ENCODE results near the gene LZTS2. TPM values are rescaled to one million over a fixed set of nuclear protein-coding genes. Genes with fewer than 3 reads are reported as not detected.

The LZTS2 gene
- total RNA-seq, 1 experiment from 2014 or later: 49.1 TPM

DNA sequence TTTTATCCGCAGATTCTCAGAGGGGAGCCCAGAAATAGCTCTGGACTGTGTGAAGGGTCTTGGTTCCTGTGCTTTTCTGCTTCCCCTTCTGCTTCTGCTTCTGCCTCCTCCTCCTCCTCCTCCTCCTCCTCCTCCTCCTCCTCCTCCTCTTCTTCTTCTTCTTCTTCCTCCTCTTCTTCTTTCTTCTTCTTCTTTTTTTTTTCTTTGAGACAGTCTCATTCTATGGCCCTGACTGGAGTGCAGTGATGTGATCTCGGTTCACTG lies 19.8 kb downstream of the LZTS2 start:
- no peaks in the 10 kb centered on the region for H3K36me3 ChIP-seq (ENCODE audit: insufficient read depth, low read length, poor library complexity, severe bottlenecking)
- ChIA-PET CTCF (interaction anchor here (0.8 to 1.0 kb wide), 4 partner anchors 10 to 123 kb away, joined by 3 to 11 read pairs (median 6); partner anchors contain the start of genes PDZD7 and SFXN3), POLR2A (ENCODE audit: low non-redundant PET) (no interaction called here)
- no peak overlapping the region for H3K4me3 ChIP-seq (ENCODE audit: low read depth, low read length, poor library complexity, severe bottlenecking)
- BruUV-seq (replicated peaks): no TSS peak
- no peak overlapping the region for H3K27ac ChIP-seq (ENCODE audit: low read depth, low read length, poor library complexity, severe bottlenecking)
- no peak for DNase-seq (ENCODE audit: low spot score)
- intact Hi-C loops (cut with micrococcal nuclease; ENCODE audit: unreplicated experiment): no loop called here
- H3K27me3 ChIP-seq (replicated peaks; ENCODE audit: insufficient read depth, low read depth, low read length, poor library complexity): no peaks in the 10 kb centered on the region
- TF ChIP-seq EZH2 (IDR thresholded peaks at IDR 0.05; ENCODE audit: borderline replicate concordance, low read depth, low read length, poor library complexity, severe bottlenecking): no peak
- TF ChIP-seq, protein P1, sequence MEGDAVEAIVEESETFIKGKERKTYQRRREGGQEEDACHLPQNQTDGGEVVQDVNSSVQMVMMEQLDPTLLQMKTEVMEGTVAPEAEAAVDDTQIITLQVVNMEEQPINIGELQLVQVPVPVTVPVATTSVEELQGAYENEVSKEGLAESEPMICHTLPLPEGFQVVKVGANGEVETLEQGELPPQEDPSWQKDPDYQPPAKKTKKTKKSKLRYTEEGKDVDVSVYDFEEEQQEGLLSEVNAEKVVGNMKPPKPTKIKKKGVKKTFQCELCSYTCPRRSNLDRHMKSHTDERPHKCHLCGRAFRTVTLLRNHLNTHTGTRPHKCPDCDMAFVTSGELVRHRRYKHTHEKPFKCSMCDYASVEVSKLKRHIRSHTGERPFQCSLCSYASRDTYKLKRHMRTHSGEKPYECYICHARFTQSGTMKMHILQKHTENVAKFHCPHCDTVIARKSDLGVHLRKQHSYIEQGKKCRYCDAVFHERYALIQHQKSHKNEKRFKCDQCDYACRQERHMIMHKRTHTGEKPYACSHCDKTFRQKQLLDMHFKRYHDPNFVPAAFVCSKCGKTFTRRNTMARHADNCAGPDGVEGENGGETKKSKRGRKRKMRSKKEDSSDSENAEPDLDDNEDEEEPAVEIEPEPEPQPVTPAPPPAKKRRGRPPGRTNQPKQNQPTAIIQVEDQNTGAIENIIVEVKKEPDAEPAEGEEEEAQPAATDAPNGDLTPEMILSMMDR (conservative IDR thresholded peaks at IDR 0.05; ENCODE audit: low read depth, low read length): no peak
- no peaks in the 10 kb centered on the region for H3K4me1 ChIP-seq (ENCODE audit: insufficient read depth, low read length, poor library complexity, severe bottlenecking)
- no peaks in the 10 kb centered on the region for H3K9me3 ChIP-seq (ENCODE audit: low read depth, low read length, poor library complexity, severe bottlenecking)

DNA sequence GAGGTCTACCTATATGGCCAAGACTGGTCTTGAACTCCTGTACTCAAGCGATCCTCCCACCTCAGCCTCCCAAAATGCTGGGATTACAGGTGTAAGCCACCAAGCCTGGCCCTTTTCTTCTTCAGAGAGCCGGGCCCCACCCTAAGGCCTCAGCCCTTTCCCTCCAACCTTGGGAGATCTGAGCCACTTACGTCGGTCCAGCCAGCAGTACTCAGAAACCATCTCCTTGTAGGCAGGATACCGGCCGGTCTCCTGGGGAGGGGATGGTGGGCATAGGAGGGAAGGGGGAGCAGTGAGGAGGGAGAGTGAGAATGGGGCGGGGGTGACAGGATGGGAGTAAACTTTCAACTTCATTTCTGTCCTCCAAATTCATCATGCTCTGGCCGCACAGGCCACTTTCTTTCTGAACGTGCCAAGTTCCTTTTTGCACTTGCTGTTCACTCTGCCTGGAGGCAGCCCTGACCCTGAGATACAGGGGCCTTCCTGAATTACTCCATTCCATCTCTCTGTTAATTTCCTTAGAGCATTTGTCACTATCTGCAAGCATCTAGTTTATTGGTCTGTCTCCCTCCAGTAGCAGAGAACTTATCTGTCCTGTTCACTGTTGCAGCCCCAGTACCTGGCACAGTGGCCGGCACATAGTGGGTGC lies 20.9 kb downstream of the LZTS2 start:
- intact Hi-C loops (cut with micrococcal nuclease; ENCODE audit: unreplicated experiment): no loop called here
- Histone ChIP-seq H3K9me3 (ENCODE audit: low read depth, low read length, poor library complexity, severe bottlenecking) (no peaks in the 10 kb centered on the region), H3K27me3 (replicated peaks; ENCODE audit: insufficient read depth, low read depth, low read length, poor library complexity) (no peaks in the 10 kb centered on the region), H3K27ac (ENCODE audit: low read depth, low read length, poor library complexity, severe bottlenecking) (no peak overlapping the region), H3K4me1 (ENCODE audit: insufficient read depth, low read length, poor library complexity, severe bottlenecking) (no peaks in the 10 kb centered on the region), H3K4me3 (ENCODE audit: low read depth, low read length, poor library complexity, severe bottlenecking) (no peak overlapping the region), H3K36me3 (ENCODE audit: insufficient read depth, low read length, poor library complexity, severe bottlenecking) (no peaks in the 10 kb centered on the region)
- BruUV-seq (replicated peaks): no TSS peak
- TF ChIP-seq EZH2 (IDR thresholded peaks at IDR 0.05; ENCODE audit: borderline replicate concordance, low read depth, low read length, poor library complexity, severe bottlenecking): no peak
- TF ChIP-seq, protein P1 (conservative IDR thresholded peaks at IDR 0.05; ENCODE audit: low read depth, low read length): no peak
- ChIA-PET POLR2A (ENCODE audit: low non-redundant PET) (no interaction called here), CTCF (interaction anchor here (0.6 kb wide), 1 partner anchor 21 kb away, joined by 4 read pairs; no protein-coding TSS in a partner anchor)
- no peak for DNase-seq (ENCODE audit: low spot score)

DNA sequence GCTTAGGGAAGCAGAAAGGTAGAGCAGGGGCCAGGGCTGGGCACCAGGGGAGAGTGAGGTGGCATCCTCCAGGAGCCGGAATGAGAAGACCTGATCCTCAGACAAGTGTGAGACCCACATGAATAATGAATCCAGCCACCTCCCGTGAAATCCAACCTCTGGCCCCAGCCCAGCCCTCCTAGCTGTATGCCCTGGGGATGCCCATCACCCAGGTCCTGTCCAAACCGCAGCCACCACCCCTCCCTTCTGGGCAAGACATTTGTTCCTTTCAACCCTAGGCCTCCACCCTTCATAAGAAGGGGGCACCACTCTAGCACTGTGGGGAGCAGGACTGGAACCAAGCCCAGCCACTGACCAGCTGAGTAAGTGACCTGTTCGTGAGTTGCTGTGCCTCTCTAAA lies 21.6 kb downstream of the LZTS2 start:
- no peaks in the 10 kb centered on the region for H3K9me3 ChIP-seq (ENCODE audit: low read depth, low read length, poor library complexity, severe bottlenecking)
- TF ChIP-seq, protein P1 (conservative IDR thresholded peaks at IDR 0.05; ENCODE audit: low read depth, low read length): no peak
- no peak for TF ChIP-seq EZH2 (IDR thresholded peaks at IDR 0.05; ENCODE audit: borderline replicate concordance, low read depth, low read length, poor library complexity, severe bottlenecking)
- H3K27ac ChIP-seq (ENCODE audit: low read depth, low read length, poor library complexity, severe bottlenecking): no peak overlapping the region
- H3K4me3 ChIP-seq (ENCODE audit: low read depth, low read length, poor library complexity, severe bottlenecking): no peak overlapping the region
- no TSS peak for BruUV-seq (replicated peaks)
- ChIA-PET CTCF (interaction anchor here (0.6 kb wide), 2 partner anchors 20 to 58 kb away, joined by 4 read pairs; no protein-coding TSS in a partner anchor), POLR2A (ENCODE audit: low non-redundant PET) (no interaction called here)
- no peaks in the 10 kb centered on the region for H3K27me3 ChIP-seq (replicated peaks; ENCODE audit: insufficient read depth, low read depth, low read length, poor library complexity)
- intact Hi-C loops (cut with micrococcal nuclease; ENCODE audit: unreplicated experiment): no loop called here
- DNase-seq (ENCODE audit: low spot score): no peak
- H3K4me1 ChIP-seq (ENCODE audit: insufficient read depth, low read length, poor library complexity, severe bottlenecking): no peaks in the 10 kb centered on the region
- no peaks in the 10 kb centered on the region for H3K36me3 ChIP-seq (ENCODE audit: insufficient read depth, low read length, poor library complexity, severe bottlenecking)
